Measurements from ENCODE around the gene PPP2R3A. TPM values are rescaled to one million over a fixed set of nuclear protein-coding genes. Genes with fewer than 3 reads are reported as not detected.

PPP2R3A gene
- total and polyA plus RNA-seq, 7 donors = 4.0 to 49.0 (median 32.9) TPM

DNA sequence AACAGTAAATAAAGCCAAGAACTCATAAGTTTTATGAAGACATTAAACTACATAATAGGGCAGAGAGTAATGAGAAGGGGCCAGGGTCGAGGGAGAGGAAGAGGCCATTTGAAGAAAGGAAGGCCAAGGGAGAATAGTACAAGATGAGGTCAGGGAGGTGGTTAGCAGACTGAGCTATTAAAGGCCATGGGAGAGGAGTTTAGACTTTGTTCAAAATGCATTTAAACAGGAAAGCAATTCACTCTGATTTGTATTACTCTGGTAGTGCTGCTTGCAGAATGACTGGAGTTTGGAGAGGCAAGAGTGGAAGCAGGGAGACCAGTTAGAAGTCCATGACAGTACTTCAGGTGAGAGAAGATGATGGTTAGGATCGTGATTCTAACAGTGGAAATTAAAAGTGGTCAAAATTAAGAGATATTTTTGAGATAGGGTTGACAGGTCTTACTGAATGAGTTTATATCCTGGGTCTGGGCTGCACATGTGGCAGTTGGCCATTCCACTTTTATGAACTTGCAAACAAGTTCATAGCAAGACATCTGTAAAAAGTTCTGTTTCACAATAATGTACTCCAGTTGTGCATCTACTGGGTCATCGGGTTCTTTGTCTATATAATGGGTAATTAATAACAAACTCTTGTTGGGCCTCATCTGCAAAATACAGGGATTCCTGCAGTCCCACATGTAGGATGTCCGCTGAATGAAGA is 16.3 kb downstream of the PPP2R3A start:
- H3K36me3 ChIP-seq = no peaks in the 10 kb centered on the region
- no peak overlapping the region for H3K27ac ChIP-seq
- H3K4me1 ChIP-seq = peaks cover 0 to 65% (median 43%) of the 10 kb centered on the region in 4 donors
- TF ChIP-seq POLR2A (IDR thresholded peaks at IDR 0.05) = no peak
- no peak for TF ChIP-seq POLR2AphosphoS5 (IDR thresholded peaks at IDR 0.05)
- no peak for TF ChIP-seq CTCF (IDR thresholded peaks at IDR 0.05)
- no peak for TF ChIP-seq EP300 (IDR thresholded peaks at IDR 0.05)
- 30 to 68% methylated on average over 4 of the region's 4 CpGs for WGBS, 2 donors
- H3K9me3 ChIP-seq = no peaks in the 10 kb centered on the region
- no peak overlapping the region for H3K4me3 ChIP-seq
- DNase-seq = no peak
- intact Hi-C loops (cut with DNase I) = no loop called here
- H3K27me3 ChIP-seq = no peaks in the 10 kb centered on the region

- DNase-seq = no peak
- H3K27ac ChIP-seq = no peak overlapping the region
- H3K27me3 ChIP-seq = no peaks in the 10 kb centered on the region
- H3K4me1 ChIP-seq = peaks cover 0 to 65% (median 43%) of the 10 kb centered on the region in 4 donors
- 94 to 100% methylated on average over 1 of the region's 1 CpG for WGBS, 2 donors
- no peaks in the 10 kb centered on the region for H3K36me3 ChIP-seq
- H3K9me3 ChIP-seq = no peaks in the 10 kb centered on the region
- TF ChIP-seq EP300 (IDR thresholded peaks at IDR 0.05) = no peak
- no peak for TF ChIP-seq POLR2A (IDR thresholded peaks at IDR 0.05)
- no peak for TF ChIP-seq POLR2AphosphoS5 (IDR thresholded peaks at IDR 0.05)
- no peak for TF ChIP-seq CTCF (IDR thresholded peaks at IDR 0.05)
- intact Hi-C loops (cut with DNase I) = no loop called here
- no peak overlapping the region for H3K4me3 ChIP-seq
These were observed 16.9 kb downstream of the PPP2R3A start for GRCh38 chr3:135982404-135982761.

DNA sequence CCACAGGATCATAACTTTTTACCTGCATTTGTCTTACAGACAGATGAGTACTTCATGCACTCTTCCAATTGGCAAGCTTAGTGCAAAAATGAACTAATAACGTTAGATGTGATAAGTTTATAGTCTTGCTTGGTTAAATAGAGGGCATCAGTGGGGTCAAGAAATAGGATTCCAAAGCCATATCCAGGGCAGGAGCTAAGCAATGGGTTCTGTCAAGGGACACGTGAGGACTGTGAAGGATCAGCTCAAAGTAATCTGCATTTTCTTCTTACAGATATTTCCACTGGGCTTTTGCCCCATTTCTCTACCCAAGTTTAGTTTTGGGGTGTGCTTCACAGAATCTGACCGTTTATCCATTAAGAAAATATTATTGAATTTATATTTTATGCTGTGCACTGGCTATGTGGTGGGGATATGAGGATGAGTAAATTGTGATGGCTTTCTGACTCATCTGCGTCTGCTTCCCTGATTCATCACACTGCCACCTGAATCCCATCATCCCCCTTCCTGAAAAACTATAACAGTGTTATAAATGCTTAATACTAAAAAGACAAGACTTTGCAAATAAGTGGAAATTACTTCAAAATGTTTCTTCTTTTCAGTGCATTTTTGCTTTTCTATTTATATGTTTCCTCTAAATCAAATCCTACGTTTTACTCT is 17.5 kb downstream of the PPP2R3A start:
- no peaks in the 10 kb centered on the region for H3K27me3 ChIP-seq
- intact Hi-C loops (cut with DNase I) = no loop called here
- no peaks in the 10 kb centered on the region for H3K9me3 ChIP-seq
- TF ChIP-seq POLR2A (IDR thresholded peaks at IDR 0.05) (no peak), EP300 (IDR thresholded peaks at IDR 0.05) (no peak), POLR2AphosphoS5 (IDR thresholded peaks at IDR 0.05) (no peak)
- H3K4me1 ChIP-seq = peaks cover 0 to 67% (median 49%) of the 10 kb centered on the region in 4 donors
- no peak overlapping the region for H3K4me3 ChIP-seq
- H3K27ac ChIP-seq = peak overlapping the region in 1 of 4 donors; percentile 1
- no peaks in the 10 kb centered on the region for H3K36me3 ChIP-seq
- 79 to 81% methylated on average over 5 of the region's 5 CpGs for WGBS, 2 donors
- DNase-seq = no peak

DNA sequence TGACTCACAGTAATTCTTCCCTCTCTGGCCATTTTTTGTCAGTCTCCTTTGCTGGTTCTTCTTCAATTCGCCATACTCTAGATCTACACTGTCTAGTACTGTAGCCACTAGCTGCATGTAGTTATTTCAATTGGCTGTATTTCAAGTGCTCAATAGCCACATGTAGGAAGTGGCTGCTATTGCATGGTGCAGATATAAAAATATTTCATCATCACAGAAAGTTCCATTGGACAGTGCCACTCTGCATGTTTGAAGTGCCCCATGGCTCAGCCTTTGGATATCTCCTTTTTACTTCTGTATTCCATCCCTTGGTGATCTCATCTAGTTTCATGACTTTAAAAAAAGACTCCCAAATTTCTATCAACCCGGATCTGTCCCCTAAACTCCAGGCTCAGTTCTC is 22.1 kb downstream of the PPP2R3A start:
- no peaks in the 10 kb centered on the region for H3K36me3 ChIP-seq
- intact Hi-C loops (cut with DNase I) = no loop called here
- H3K4me1 ChIP-seq = peaks cover 0 to 85% (median 62%) of the 10 kb centered on the region in 4 donors
- H3K27ac ChIP-seq = no peak overlapping the region
- TF ChIP-seq CTCF (IDR thresholded peaks at IDR 0.05) (no peak), EP300 (IDR thresholded peaks at IDR 0.05) (no peak), POLR2AphosphoS5 (IDR thresholded peaks at IDR 0.05) (no peak), POLR2A (IDR thresholded peaks at IDR 0.05) (no peak)
- no peak overlapping the region for H3K4me3 ChIP-seq
- 90 to 95% methylated on average over 2 of the region's 2 CpGs for WGBS, 2 donors
- H3K27me3 ChIP-seq = no peaks in the 10 kb centered on the region
- DNase-seq = no peak
- H3K9me3 ChIP-seq = no peaks in the 10 kb centered on the region

DNA sequence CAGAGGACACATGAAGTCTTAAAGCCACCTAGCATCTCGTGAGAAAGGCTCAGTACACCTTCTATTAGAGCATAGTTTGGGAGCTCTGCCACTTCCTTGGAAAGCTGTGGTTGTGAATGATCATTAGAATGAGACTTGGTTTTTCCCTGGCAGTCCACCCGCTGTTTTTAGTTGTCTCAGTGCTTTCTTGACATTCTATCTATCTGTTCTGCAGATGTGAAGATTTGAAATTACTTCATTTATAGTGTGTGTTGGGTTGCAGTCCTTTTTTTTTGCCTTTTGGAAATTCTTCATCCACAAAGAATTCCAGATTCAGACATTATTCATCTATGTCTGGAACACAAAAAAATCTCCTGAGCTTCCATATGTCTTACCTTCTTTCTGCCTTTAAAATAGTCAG is 23.7 kb downstream of the PPP2R3A start:
- TF ChIP-seq CTCF (IDR thresholded peaks at IDR 0.05) = no peak
- no peak for TF ChIP-seq POLR2A (IDR thresholded peaks at IDR 0.05)
- TF ChIP-seq POLR2AphosphoS5 (IDR thresholded peaks at IDR 0.05) = no peak
- TF ChIP-seq EP300 (IDR thresholded peaks at IDR 0.05) = no peak
- Histone ChIP-seq H3K27me3 (no peaks in the 10 kb centered on the region), H3K9me3 (no peaks in the 10 kb centered on the region), H3K4me1 (peaks cover 0 to 76% (median 55%) of the 10 kb centered on the region in 4 donors), H3K27ac (peak overlapping the region in 2 of 4 donors; percentile 40 to 76), H3K36me3 (no peaks in the 10 kb centered on the region), H3K4me3 (no peak overlapping the region)
- WGBS, 2 donors = 82 to 92% methylated on average over 2 of the region's 2 CpGs
- no peak for DNase-seq
- intact Hi-C loops (cut with DNase I) = no loop called here
